HG03521 (cell line): ENCODE data around the gene DFFA.
"Not testable (repeated sequence)": the region's sequence is repeated elsewhere in the genome, so short reads cannot be mapped to it uniquely, and the experiment has no call there.

Experiments used
- ATAC-seq: cut with Tn5 transposase; IDR thresholded peaks from one replicate; pipeline ENCODE4 v1.9.1; 2021; ENCODE audit warnings: mild to moderate bottlenecking, moderate library complexity; ENCODE audit not compliant: unreplicated experiment

Gene DFFA

DNA sequence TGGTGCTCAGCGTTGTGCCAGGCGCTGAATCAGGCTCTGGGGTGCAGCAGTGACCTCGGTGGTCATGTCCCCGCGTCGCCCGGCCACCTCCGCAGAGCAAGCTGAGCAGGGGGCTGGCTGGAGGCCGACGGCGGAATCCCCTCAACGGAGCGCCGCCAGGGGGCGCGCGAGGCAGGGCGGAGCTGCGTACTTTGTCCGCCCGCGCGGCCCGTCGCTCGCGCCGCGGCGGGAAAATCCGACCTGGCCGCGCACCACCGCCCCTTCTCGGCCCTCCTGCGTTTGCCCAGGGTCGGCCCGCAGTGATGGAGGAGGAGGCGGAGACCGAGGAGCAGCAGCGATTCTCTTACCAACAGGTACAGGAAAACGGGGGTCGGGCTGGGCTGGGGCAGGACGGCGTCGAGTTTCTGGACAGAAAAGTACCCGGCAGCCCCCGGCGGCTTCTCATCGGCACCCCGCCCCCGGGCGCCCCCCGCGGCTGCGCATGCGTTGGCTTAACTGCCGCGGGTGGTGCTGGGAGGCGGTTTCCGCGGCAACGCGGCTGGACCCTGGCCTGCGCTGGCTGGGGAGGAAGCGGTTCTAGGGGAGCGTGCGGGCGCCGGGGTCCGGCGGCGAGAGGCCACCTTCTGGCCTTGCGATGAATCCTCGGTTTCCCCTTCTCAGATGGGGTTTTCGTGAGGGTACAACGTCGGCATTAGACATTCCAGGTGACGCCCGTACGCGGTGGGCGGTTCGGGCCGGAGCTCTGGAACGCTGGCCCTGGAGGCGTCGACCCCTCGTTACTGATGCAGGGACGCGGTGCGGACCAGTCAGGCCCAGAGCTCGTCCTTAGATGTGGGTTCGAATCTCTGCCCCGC, 41.9 kb downstream of the DFFA start, which contains the start of gene CENPS:
TSS of gene CENPS (plus strand) at position 218 of the 854 bp plus-strand sequence. CDS start at position 303, 85 bp downstream.
- peak; percentile 74 for ATAC-seq

DNA sequence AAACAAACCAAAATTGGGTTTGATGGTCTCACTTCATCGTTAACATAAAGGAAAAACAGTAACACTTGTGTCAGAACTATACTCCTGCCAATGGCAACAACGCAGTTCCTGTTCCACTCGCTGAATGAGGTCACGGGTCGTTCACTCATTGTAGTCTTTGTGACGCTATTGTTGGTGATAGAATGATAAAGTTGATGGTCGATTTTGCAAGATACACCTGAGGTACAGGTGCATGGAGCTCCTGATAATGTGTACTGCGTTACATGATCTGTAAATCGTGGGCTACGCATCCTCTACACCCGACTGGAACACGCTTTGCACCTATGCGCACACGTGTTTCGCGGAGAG, 42.5 kb downstream of the DFFA start:
- peak; percentile 19 for ATAC-seq

- ATAC-seq, result no peak
These were observed 43.3 kb downstream of the DFFA start for GRCh38 chr1:10428984-10429383.

GRCh38 chr1:10426535-10426848, 45.8 kb downstream of the DFFA start:
- not testable (repeated sequence) for ATAC-seq

DNA sequence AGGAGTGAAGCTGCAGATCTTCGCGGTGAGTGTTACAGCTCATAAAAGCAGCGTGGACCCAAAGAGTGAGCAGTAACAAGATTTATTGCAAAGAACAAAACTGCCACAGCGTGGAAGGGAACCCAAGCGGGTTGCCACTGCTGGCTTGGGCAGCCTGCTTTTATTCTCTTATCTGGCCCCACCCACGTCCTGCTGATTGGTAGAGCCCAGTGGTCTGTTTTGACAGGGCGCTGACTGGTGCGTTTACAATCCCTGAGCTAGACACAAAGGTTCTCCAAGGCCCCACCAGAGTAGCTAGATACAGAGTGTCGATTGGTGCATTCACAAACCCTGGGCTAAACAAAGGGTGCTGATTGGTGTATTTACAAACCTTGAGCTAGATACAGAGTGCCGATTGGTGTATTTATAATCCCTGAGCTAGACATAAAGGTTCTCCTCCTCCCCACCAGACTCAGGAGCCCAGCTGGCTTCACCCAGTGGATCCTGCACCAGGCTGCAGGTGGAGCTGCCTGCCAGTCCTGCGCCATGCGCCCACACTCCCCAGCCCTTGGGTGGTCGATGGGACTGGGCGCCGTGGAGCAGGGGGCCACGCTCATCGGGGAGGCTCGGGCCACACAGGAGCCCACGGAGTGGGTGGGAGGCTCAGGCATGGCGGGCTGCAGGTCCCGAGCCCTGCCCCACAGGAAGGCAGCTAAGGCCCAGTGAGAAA, 46.3 kb downstream of the DFFA start:
- ATAC-seq, result not testable (repeated sequence)

DNA sequence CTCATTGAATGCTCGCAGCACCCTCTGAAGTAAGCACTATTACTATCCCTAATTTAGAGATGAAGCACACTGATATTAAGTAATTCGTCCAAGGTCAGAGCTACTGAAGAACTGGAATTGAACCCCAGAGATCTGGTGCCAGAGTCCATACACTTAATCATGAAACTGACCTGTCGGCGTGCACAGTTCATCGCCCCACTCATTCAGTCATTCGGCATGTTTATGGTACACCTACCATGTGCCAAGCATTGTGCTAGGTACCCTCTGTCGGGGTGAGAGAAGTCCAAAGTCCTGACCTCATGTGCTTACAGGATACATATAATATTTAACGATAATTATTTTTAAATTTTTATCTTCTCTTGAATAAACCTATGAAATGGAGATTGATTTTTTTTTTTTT, 47.7 kb downstream of the DFFA start:
- ATAC-seq, result no peak

DNA sequence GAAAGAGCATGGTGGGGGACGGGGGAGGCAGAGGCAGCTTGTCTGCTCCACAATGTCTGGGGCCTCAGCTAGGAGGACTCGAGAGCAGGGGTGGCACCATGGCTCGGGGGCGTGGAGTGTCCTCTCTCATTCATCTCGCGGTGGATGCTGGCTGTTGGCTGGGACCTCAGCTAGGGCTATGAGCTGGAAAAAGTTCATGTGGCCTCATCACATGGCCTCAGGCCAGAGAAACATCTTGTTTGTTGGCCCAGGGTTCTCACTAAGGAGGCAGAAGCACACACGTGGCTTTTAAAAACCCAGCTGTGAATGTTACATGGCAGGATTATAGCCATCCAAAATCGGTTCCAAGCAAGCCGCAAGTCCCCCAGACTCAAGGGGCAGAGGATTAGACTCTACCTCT, 48.3 kb downstream of the DFFA start:
- ATAC-seq, result no peak

- no peak for ATAC-seq
These were observed 50.7 kb downstream of the DFFA start for GRCh38 chr1:10421637-10422036.

GRCh38 chr1:10419351-10419750, 53.0 kb downstream of the DFFA start:
- ATAC-seq, result no peak

DNA sequence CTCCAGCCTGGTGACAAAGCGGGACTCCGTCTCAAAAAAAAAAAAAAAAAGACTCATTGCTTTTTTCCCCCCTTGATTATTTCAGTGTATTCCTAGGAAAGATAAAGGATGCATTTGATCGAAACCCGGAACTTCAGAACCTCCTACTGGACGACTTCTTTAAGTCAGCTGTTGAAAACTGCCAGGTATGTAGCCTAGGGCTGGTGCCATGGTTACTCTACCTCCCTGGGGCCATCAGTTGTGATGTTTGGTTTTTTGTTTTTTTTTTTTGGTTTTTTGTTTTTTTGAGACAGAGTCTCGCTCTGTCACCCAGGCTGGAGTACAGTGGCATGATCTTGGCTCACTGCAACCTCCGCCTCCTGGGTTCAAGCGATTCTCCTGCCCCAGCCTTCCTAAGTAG, 53.6 kb downstream of the DFFA start:
- ATAC-seq, result not testable (repeated sequence)

DNA sequence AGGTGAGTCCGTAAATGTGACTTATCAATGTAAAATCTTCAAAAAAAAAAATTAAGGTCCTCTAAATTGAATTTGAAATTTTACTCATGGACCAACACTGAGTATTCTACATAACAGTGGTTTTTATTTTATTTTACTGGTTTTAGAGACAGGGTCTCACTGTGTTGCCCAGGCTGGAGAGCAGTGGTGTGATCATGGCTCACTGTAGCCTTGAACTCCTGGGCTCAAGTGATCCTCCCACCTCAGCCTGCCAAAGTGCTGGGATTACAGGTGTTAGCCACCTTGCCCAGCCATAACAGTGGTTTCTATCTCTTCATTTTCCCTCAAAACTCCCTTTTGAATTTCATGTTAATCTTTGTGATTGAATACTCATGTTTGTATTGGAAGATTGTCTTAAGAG, 56.4 kb downstream of the DFFA start:
- ATAC-seq, result not testable (repeated sequence)

DNA sequence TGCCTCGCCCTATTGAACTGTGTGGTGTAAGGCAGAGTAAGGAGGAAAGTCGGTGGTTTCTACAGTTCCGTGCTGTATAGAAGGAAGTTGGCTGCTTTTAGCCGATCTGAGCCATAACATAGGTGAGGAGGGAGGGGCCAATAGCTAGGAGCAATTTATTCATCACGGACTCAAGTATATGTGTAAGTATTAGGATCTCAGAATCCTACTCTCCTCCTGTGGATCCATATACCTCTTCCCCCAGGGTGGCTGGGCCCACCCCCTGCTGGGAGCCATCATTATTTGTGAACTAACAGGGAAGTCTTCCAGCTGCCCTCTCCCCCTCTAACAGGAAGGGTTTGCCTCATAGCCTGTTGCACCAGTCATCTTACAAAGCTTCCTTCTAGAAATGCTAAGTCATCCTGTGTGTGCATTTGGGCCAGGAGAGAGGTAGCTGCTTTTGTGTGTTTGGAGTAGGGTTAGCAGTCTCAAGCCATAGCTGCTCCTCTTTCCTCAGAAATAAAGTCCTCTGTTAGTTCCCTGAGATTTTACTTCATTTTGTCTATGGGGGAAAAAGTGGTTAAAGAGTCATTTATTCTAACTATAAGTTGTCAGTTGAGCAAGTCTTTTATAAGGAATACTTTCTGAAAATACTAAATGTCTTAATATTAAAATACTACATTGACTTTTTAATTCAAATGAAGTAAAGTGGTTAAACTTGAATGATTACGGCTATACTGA, 57.0 kb downstream of the DFFA start:
- ATAC-seq, result no peak

DNA sequence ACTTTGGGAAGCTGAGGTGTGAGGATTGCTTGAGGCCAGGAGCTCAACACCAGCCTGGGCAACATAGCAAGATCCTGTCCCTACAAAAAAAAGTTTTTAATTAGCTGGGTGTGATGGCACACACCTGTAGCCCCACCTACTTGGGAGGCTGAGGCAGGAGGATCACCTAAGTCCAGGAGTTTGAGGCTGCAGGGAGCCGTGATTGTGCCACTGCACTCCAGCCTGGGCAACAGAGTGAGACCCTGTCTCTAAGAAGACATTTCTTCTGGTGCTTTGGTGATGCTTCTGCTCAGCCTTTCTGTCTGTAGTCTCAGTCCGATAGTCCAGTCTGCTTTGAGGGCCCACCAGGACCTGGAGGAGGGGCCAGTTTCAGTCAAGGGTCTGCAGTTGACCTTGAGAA, 65.1 kb downstream of the DFFA start:
- no peak for ATAC-seq
